GM19099 (cell line): ENCODE measurements around the gene BCOR.

Experiments used
- POLR2A ChIP-seq: IDR thresholded peaks from 3 replicates; pipeline ENCODE4 v1.6.1; 2011; ENCODE audit warnings: low read depth; ENCODE audit not compliant: insufficient read length; ENCODE audit errors: extremely low read depth

BCOR gene

DNA sequence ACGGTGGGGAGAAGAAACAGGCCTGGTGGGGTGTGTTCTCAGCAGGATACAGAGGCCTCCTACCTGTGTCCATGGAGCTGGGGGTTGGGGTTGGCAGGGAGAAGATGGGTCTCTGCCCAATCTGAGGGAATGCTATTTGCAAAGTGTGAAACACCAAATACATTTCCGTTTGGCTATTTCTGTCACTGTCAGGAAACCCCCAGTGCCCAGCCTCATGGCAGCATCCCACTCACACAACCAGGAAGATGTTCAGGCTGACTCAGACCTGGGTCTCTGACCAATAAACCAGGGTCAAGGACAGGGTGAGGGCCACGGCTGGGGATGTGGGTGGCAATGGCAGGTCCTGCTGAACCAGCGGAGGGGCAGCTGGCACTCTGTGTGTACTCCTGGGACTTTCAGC, 41.3 kb downstream of the BCOR start:
- TF ChIP-seq POLR2A: no peak

DNA sequence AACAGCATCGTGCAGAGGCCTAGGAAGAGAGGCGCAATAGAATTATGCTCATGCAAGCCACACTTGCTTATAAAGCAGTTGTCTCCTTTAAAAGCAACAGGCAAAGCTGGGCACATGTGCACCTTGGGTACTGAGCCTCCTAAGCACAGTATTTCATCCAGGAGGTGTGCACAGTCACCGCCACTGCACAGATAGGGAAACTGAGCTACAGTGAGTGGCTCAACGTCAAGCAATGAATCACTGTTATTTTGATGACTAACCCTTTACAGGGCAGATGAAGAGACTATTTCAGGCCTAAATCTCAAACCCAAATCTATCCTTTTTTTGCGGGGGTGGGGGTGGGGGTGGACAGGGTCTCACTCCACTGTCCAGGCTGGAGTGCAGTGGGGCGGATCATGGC, 42.3 kb downstream of the BCOR start:
- TF ChIP-seq POLR2A: no peak

DNA sequence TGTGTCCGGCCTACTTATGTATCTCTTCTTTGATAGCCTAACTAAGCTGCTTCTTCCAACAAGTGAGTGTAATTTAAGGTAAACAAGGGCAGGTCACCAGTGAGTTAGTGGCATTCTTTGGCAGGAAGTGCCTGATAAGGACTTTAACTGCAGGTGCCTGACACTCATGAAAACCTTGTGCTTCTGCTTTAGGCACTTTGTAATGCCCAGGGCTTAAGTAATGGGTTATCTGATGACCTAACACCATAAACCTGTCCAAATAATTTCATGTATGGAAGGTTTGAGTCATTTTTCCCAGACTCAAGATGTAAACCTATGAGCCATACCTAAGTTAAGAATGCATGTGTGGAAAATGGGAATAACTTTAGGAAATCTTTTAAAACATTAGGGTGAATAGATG, 43.0 kb downstream of the BCOR start:
- no peak for TF ChIP-seq POLR2A

DNA sequence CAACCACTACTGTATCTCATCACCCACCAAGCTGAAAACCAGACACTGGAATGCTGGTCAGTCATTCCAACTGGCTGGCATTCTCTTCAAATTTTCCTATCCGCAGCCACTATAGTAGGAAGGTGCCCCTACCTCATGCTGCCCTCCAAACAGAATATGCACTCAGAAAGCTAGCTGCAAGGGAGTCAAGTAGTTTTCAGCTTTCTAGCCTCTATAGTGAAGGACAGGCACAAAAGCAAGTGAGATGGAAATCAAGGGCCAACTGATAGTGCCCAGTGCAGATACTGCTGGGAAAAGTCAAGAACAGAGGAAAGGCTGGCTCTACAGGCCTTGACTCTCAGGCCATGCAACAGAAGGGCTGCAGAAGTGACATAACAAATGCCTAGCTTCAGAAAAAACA, 47.2 kb downstream of the BCOR start:
- TF ChIP-seq POLR2A: no peak

DNA sequence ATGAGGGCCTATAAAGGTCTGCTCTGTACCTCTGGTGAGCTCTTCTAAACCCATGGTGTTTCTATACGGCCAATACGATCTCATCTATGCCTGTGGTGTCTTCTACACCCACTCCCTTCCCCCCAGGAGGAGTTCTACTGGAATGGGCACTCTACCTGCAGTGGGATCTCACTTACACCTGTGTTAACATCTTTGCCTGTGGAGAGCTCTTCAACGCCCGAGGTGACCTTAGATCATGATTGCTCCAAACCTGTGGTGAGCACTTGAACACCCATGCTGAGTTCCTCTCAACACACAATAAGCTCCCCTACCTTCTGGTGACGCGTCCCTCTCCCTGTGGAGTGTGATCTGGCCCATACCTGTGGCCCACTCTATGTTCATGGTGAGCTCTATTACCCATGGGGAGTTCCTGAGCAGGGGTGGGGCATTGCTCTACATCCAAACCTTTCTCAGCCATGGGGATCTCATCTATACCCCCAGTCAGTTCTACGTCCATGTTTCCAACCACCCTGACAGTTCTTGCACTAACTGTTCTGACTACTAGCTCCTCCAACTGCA, 48.6 kb downstream of the BCOR start:
- no peak for TF ChIP-seq POLR2A

DNA sequence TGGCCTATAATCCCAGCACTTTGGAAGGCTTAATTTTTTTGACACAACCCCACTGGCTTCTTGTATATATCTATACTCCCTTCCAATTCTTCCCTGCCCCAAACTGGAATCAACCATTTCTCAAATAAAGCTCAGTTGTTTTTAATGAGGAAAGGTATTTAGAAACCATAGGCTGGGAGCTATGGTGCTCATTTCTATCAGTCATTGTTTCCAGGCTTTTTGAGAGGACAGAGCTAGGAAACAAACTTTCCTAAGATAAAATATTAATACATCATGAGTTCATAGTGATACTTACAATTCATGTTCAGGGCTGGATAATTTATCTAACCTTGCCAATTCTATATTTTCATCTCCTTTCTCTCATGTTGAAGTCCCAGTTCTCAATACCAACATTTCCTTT, 50.3 kb downstream of the BCOR start:
- no peak for TF ChIP-seq POLR2A

DNA sequence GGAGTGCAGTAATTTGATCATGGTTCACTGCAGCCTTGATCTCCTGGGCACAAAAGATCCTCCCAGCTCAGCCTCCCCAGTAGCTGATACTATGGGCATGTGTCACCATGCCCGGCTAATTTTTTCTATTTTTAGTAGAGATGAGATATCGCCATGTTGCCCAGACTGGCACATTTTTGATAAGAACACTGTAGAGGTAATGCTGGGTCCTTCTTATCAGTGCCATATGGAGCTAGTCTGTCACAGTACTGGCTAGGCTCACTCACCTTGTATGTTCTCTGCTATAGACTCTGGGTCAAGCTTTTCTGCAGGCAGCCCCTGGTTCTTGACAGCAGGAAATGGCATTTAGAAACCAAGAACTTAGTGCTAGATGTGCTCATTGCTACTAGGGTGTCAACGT, 53.9 kb downstream of the BCOR start:
- no peak for TF ChIP-seq POLR2A

DNA sequence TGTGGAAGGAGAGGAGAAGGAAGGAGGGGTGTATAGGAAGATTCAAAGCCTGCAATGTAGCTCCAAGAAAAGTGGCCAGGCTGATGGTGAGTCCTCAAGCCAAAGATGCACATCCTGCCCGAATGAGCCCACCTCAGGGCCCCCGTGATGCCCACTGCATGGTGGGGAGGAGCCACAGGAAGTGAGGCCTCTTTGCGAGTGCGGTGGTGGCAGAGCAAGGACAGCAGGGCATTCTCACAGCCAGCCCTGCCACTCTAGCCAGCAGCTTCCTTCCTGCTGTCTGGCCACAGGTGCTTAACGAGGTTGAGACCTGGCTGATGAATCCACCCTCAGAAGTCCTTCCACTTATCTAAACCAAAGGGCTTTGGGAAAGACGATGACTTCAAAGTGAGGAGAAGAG, 55.8 kb downstream of the BCOR start:
- no peak for TF ChIP-seq POLR2A

DNA sequence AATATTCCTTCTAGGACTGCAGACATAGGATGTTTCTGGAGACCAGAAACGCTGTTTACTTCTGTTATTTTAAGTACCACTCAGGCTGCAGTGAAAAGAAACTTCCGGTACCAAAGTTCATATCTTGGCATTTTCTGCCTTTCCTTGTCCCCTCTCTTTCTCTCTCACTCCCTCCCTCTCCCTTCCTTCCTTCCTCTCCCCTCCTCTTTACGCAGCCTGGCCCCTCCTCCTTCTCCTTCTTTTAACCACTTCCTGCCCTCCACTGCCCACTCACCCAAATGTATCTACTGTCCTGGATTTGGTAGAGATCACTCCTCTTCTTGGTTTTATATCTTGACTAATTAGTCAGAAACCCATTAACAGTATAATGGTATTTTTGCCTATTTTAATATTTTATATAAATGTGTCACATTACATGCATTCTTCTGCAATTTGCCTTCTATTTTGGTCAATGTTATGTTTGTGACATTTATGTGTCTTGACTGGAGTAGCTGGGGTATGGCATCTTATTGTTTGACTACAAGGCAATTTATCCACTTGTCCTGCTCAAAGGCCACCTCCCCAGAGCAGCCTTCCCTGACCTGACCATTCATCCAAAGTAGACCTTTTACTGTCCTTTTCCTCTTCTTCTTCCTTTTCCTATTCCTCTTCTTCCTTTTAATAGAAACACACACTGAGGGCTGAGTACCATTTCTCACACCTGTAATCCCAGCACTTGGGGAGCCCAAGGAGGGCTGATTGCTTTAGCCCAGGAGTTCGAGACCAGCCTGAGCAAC, 56.9 kb downstream of the BCOR start:
- TF ChIP-seq POLR2A: no peak

DNA sequence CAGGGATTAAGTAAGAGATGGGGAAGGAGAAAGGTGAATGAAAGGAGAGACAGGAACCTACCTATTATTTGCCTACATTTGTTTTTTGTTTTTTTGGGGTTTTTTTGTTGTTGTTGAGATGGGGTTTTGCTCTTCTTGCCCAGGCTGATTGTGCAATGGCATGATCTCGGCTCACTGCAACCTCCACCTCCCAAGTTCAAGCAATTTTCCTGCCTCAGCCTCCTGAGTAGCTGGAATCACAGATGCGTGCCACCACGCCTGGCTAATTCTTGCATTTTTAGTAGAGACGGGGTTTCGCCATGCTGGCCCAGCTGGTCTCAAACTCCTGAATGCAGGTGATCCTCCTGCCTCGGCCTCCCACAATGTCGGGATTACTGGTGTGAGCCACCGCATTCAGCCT, 57.9 kb downstream of the BCOR start:
- TF ChIP-seq POLR2A: no peak

DNA sequence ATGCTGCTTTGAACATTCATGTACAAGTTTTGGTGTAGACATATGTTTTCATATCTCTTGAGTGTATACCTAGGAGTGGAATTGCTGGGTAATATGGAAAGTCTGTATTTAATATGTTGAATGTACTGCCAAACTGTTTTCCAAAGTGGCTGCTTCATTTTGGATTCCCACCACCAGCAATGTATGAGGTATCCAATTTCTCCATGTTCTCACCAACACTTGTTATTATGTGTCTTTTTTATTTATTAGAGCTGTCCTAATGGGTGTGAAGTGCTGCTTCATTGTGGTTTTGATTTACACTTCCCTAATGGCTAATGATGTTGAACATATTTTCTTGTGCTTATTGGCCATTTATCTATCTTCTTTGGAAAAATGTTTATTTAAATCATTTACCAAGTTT, 60.4 kb downstream of the BCOR start:
- TF ChIP-seq POLR2A: no peak

DNA sequence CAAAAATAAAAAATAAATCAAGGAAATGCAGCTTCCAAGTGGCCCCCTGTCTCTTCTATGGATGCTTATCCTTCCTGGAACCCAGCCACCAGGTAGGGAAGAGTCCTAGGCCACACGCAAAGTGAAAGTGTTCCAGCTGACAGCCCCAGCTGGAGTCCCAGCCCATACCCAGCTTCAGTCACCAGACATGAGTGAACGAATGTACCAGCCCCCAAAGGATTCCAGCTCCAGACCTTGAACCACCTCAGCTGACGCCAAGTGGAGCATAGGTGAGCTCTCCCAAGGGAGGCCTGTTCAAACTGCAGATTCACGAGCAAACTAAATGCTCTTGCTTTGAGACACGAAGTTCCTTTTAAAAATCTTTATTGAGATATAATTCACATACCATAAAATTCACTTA, 62.0 kb downstream of the BCOR start:
- no peak for TF ChIP-seq POLR2A

DNA sequence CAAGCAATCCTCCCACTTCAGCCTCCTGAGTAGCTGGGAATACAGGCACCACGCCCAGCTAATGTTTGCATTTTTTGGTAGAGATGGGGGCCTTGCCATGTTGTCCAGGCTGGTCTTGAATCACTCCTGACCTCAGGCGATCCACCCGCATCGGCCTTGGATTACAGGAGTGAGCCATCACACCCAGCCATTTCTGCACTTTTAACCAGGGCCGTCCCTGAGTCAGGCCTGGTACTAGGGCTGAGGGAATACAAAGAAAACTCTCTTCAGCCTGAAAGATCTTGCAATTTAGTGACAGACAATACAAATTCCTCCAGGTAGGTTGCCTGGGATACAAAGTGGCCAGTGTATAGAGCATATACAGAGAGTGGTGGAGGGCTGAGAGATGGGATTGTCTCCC, 65.8 kb downstream of the BCOR start:
- no peak for TF ChIP-seq POLR2A

DNA sequence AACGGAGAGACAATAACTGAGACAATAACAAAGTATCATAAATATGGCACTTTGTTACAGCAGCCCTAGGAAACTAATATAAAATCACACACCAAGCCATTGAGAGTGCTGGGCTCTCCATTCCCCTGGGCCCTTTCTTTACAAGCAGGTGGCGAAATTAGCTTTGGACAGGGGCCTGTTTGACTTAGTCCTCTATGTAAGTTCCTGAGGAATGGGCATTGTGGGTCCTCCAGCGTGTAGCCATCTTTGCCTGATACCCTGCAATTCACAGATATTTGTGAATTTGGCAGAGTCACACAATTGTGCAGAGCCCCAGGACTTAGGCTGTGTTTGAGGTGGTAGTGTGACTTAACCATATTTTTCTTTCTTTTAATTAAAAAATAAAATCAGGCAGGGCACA, 67.6 kb downstream of the BCOR start:
- TF ChIP-seq POLR2A: no peak

DNA sequence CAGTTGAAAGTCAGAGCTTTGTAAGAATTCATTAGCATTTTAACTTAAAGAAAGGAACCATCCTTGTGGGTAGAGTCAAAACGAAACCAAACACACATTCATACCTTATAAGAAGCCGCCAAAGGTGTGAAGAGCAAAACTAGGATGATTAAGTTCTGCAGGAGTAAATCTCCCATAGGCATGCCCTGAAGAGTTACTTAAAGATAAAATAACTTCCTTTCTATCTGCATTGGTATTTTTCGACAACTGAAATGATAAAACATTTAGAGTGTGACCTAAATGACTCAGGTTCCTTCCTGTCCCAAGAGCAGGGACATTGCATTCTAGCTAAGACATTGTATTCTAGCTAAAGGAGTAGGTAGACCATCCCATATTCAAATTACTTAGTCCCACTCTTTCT, 75.3 kb downstream of the BCOR start:
- TF ChIP-seq POLR2A: no peak

DNA sequence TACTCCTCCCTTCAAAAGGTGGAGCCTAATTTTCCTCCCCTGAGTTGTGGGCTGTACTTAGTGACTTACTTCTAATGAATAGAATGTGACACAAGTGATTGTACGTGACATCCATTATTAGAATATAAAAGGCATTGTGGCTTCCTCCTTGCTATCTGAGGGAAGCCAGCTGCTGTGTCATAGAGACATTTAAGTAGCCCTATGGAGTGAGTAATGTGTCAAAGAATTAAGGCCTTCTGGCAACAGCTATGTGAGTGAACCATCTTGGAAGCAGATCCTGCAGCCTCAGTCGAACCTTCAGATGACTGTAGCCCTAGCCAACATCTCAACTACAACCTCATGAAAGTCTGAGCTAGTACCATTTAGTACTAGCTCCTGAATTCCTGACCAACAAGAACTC, 76.1 kb downstream of the BCOR start:
- TF ChIP-seq POLR2A: no peak

DNA sequence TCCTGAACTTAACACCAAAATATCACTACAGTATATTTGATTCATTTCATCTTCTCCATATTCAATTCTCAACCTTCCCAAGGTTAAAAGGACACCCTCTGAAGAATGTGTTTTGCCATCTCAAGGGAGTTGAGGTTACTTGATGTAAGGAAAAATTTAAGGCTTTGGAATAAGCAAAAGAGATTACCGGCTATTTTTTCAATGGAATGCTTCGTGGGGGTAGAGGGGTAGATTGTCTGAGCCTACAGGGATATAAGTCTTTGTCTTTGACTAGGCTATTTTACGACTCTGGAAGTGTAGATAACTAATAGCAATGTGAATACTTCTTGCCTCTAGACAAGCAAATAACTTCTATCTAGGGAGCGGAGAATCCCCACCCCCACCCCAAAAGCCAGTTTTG, 78.2 kb downstream of the BCOR start:
- TF ChIP-seq POLR2A: no peak

DNA sequence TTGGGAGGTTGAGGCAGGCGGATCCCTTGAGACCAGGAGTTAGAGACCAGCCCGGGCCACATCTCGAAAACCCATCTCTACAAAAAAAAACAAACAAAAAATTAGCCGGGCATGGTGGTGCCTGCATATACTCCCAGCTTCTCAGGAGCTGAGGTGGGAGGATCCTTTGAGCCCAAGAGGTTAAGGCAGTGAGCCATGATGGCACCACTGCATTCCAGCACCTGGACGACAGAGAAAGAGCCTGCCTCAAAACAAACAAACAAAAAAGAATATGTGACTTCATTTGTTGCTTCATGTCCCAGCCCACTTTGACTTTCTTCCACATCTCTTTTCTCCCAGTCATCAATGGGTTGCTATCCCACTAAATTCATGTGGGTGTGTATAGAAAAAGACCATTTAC, 79.7 kb downstream of the BCOR start:
- no peak for TF ChIP-seq POLR2A

DNA sequence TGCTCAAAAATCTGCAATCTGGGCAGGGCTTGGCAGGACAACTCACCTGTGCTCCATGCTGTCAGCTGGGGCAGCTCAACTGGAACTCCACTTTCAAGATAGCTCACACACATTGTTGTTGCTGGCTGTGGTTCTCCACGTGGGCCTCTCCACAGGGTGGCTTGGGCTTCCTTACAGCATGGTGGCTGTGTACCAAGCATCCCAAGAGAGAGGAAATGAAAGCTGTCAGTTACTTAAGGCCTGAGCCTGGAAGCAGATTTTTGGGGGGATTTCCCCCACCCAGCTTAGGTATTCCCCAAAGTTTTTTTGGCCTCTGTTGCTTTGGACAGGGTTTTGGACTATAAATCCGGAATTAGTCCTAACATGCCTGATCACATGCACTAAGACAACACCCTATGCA, 81.0 kb downstream of the BCOR start:
- TF ChIP-seq POLR2A: no peak
